AG09319 (cell line): Measurements from ENCODE around the gene TTC9.

Experiments
- DNase-seq: peaks from one replicate; pipeline ENCODE4 v3.0.0-alpha.2; 2010; ENCODE audit warnings: low read depth; ENCODE audit errors: extremely low read depth
- TF ChIP-seq, protein P1 (sequence below): IDR thresholded peaks from 2 replicates; pipeline ENCODE4 v1.5.1; 2011; ENCODE audit warnings: low read depth, mild to moderate bottlenecking, inconsistent platforms, low read length, moderate library complexity

TTC9 gene

DNA sequence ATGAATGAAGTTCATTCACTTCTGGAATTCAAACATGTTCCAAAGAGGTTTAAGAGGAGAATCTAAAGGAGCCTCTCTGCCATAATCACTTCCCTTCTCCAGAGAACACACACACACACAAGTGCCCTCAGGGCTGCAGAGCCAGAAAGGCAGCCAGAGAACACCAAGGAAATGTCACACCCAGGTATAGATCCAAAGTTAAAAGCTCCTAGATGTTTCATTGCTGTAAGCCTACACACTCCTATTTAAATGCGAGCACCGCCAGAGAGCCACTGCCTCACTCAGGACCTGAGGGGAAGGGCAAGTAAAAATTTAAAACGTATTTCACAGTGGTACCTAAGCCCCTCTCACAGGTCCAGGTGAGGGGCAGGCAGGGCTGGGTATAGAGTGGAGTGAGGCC, 82.4 kb downstream of the TTC9 start:
- TF ChIP-seq, protein P1, sequence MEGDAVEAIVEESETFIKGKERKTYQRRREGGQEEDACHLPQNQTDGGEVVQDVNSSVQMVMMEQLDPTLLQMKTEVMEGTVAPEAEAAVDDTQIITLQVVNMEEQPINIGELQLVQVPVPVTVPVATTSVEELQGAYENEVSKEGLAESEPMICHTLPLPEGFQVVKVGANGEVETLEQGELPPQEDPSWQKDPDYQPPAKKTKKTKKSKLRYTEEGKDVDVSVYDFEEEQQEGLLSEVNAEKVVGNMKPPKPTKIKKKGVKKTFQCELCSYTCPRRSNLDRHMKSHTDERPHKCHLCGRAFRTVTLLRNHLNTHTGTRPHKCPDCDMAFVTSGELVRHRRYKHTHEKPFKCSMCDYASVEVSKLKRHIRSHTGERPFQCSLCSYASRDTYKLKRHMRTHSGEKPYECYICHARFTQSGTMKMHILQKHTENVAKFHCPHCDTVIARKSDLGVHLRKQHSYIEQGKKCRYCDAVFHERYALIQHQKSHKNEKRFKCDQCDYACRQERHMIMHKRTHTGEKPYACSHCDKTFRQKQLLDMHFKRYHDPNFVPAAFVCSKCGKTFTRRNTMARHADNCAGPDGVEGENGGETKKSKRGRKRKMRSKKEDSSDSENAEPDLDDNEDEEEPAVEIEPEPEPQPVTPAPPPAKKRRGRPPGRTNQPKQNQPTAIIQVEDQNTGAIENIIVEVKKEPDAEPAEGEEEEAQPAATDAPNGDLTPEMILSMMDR = no peak

DNA sequence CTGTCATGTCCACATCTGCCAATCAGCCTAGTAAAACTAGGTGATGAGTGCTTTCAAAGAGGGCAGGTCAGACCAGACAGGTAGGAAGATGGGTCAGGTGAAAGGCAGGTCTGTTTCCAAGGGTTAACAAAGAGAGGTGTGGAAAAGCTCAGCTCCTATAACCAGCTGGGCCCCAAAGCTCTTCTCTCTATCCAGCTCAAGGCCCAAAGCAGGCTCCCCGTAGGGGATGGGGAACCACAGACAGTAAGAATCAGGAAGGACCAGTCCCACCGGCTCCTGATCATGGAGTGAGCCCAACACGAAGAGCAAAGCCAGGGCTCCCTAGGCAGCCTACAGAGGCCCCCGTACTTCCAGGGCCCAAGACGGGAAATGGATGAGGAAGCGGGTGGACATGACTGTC, 83.2 kb downstream of the TTC9 start:
- TF ChIP-seq, protein P1 = no peak
- no peak for DNase-seq

More for the DNA sequence above, 82.4 kb downstream of the TTC9 start:
- no peak for DNase-seq
